Measurements from ENCODE around the gene TAS1R2.

DNA sequence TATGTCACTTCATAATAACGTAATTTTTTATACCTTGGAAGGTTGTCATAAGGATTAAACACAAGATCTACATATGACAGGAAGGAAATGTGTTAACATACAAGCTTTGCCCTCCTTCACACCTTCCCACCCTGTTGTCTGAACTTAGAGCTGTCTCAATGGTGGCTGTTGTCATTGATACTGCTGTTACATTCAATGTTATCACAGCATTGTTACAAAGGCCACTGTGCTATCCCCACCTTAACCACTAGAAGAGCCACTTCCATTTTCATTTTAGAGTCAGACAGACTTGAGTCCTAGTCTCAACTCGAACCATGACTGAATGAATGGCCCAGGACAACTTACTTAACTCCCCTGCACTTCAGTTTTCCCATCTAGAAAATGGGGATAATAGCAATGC lies 31.2 kb downstream of the TAS1R2 start:
- TF ChIP-seq BACH2 (CRISPR knock-in tag; IDR thresholded peaks at IDR 0.05; ENCODE audit: borderline replicate concordance) (no peak), ZFP30 (CRISPR knock-in tag; IDR thresholded peaks at IDR 0.05) (no peak), ESRRG (CRISPR knock-in tag; IDR thresholded peaks at IDR 0.05) (no peak), ZC3H10 (CRISPR knock-in tag; IDR thresholded peaks at IDR 0.05) (no peak)
- TF ChIP-seq, protein P1, sequence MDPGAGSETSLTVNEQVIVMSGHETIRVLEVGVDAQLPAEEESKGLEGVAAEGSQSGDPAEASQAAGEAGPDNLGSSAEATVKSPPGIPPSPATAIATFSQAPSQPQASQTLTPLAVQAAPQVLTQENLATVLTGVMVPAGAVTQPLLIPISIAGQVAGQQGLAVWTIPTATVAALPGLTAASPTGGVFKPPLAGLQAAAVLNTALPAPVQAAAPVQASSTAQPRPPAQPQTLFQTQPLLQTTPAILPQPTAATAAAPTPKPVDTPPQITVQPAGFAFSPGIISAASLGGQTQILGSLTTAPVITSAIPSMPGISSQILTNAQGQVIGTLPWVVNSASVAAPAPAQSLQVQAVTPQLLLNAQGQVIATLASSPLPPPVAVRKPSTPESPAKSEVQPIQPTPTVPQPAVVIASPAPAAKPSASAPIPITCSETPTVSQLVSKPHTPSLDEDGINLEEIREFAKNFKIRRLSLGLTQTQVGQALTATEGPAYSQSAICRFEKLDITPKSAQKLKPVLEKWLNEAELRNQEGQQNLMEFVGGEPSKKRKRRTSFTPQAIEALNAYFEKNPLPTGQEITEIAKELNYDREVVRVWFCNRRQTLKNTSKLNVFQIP (CRISPR knock-in tag; IDR thresholded peaks at IDR 0.05; ENCODE audit: borderline replicate concordance, low read depth), result no peak
- TF ChIP-seq, protein P2, sequence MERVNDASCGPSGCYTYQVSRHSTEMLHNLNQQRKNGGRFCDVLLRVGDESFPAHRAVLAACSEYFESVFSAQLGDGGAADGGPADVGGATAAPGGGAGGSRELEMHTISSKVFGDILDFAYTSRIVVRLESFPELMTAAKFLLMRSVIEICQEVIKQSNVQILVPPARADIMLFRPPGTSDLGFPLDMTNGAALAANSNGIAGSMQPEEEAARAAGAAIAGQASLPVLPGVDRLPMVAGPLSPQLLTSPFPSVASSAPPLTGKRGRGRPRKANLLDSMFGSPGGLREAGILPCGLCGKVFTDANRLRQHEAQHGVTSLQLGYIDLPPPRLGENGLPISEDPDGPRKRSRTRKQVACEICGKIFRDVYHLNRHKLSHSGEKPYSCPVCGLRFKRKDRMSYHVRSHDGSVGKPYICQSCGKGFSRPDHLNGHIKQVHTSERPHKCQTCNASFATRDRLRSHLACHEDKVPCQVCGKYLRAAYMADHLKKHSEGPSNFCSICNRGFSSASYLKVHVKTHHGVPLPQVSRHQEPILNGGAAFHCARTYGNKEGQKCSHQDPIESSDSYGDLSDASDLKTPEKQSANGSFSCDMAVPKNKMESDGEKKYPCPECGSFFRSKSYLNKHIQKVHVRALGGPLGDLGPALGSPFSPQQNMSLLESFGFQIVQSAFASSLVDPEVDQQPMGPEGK (CRISPR knock-in tag; IDR thresholded peaks at IDR 0.05; ENCODE audit: borderline replicate concordance), result no peak
